GM18526 (cell line): ENCODE data around the gene ANTKMT.

Source experiments
- POLR2A ChIP-seq: IDR thresholded peaks from 3 replicates; pipeline ENCODE4 v1.6.1; 2011; ENCODE audit not compliant: insufficient read length; ENCODE audit errors: extremely low read depth

ANTKMT gene

DNA sequence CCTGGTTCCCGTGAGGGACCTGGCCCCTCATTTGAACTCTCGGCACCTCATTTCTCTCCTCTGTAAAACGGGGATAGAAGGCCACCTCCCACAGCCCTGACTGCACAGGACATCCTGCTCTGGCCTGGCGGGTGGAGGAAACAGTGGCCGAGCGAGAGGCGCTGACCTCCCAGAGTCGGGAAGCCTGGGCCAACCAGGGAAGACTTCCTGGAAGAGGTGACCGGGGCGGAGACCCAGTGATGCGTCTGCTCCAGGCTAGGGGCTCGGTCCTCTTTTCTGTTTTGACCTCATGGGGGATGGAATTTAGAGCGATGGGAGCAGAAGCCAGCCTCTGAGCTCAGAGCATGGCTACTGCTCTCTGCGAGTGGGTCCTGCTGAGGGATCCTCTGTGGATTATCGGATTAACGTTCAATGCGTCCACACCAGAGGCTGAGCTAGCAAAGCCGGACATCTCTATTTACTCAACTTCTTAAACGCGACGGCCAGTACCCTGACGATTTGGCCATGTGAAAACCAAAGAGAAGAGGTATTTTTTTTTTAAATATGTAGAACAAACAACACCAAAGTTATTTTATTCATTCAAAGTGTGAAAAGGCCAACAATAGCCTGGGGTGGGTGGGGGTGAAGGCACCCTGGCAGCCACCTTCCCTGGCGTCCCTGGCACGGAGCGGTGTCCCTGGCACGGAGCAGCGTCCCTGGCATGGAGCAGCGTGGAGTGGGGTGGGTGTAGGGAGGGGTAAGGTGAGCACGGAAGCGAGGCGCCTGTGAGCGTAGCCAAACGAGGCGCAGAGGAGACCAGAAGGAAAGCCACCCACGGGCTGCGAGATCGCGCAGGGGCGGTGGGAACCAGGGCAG, 30.4 kb downstream of the ANTKMT start:
- no peak for TF ChIP-seq POLR2A

- no peak for TF ChIP-seq POLR2A
These were observed 31.0 kb downstream of the ANTKMT start for GRCh38 chr16:752007-752312.

- TF ChIP-seq POLR2A, result no peak
These were observed 33.7 kb downstream of the ANTKMT start for GRCh38 chr16:754656-755055.

- no peak for TF ChIP-seq POLR2A
These were observed 35.5 kb downstream of the ANTKMT start for GRCh38 chr16:756428-756827.

DNA sequence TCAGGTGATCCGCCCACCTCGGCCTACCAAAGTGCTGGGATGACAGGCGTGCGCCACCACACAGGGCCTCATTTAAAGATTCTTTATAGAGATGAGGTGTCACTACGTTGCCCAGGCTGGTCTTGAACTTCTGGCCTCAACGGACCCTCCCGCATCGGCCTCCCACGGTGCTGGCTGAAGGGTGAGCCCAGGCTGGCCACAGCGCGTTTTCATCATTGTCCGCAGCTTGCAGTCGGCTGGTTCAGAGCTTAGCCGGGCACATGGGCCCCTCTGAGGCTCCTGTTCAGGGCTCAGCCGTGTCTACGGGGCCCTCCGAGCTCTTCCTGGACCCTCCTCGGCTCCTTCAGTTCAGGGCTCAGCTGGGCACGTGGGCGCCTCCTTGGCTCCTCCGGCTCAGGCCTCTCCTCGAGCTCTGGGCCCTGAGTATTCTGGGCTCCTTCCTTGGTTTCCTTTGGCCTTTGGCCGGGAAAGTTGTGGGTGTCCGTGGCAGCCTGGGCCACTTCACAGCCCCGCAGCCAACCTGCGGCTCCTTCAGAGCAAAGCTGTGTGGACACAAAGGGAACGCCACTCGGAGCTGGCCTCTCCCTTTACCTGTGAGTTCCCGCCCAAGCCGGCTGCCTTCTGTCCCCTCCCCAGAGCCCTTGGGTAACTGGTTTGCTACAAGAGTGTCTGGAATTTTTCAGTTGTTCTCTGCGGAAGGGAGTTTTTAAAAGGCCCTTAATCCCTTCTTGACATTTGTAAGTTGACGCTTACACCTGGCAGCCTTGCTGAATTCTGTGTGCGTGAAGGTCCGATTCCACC, 38.4 kb downstream of the ANTKMT start:
- no peak for TF ChIP-seq POLR2A

- TF ChIP-seq POLR2A, result no peak
These were observed 39.1 kb downstream of the ANTKMT start for GRCh38 chr16:760065-760464.

GRCh38 chr16:760545-761343, 39.8 kb downstream of the ANTKMT start, which contains the start of gene MSLN:
Gene MSLN (plus strand): TSS chr16:760734. CDS start chr16:762681, 1,947 bp downstream.
- no peak for TF ChIP-seq POLR2A

- TF ChIP-seq POLR2A, result no peak
These were observed 40.9 kb downstream of the ANTKMT start for GRCh38 chr16:761625-762513.

- no peak for TF ChIP-seq POLR2A
These were observed 41.8 kb downstream of the ANTKMT start for GRCh38 chr16:762595-763268.

- TF ChIP-seq POLR2A, result no peak
These were observed 42.6 kb downstream of the ANTKMT start for GRCh38 chr16:763369-764183.

DNA sequence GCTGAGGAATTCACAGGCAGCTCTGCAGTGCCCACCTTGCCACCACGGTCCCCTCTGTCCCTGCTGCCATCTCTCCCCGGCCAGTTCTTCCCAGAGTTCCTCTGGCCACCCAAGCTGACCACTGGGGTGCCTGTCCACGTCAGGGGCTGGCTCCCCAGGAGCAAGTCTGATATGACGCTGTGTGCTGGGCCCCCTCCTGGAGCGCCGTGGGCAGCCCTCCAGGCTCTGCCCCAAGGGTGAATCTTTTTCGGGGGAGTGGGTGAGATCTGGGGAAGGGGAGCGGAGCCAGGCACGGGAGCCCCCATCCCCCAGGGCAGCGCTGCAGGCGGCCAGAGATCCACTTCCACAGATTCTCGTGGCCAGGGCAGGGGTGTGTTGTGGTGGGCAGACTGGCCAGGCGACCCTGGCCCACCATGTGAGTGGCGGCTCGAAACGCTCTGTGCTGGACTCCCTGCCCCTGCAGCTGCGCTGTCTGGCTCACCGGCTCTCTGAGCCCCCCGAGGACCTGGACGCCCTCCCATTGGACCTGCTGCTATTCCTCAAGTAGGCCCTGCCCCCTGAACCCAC, 43.3 kb downstream of the ANTKMT start:
- no peak for TF ChIP-seq POLR2A

GRCh38 chr16:764848-765487, 44.0 kb downstream of the ANTKMT start:
- TF ChIP-seq POLR2A, result no peak

GRCh38 chr16:765488-765865, 44.5 kb downstream of the ANTKMT start:
- TF ChIP-seq POLR2A, result no peak
